H9 (cell line): Measurements from ENCODE around the gene MRC2. TPM values are rescaled to one million over a fixed set of nuclear protein-coding genes. Genes with fewer than 3 reads are reported as not detected.

Source experiments
- DNase-seq: peaks from one replicate; pipeline ENCODE4 v3.0.0-alpha.2; 2017
- H2AFZ ChIP-seq: one replicate; pipeline ENCODE4 v1.6.1; 2013; ENCODE audit warnings: mild to moderate bottlenecking, low read length, control low read depth, moderate library complexity
- H2AK5ac ChIP-seq: 2 replicates; pipeline ENCODE4 v1.6.1; 2013; ENCODE audit warnings: low read length, control low read depth, mixed read lengths; ENCODE audit not compliant: insufficient read length
- H2BK120ac ChIP-seq: one replicate; pipeline ENCODE4 v1.6.1; 2013; ENCODE audit warnings: low read depth, mild to moderate bottlenecking, low read length, control low read depth, inconsistent platforms; ENCODE audit not compliant: poor library complexity, severe bottlenecking
- H2BK12ac ChIP-seq: 2 replicates; pipeline ENCODE4 v1.6.1; 2013; ENCODE audit warnings: low read length, control low read depth, mixed read lengths, low read depth; ENCODE audit not compliant: insufficient read length
- H2BK15ac ChIP-seq: 2 replicates; pipeline ENCODE4 v1.6.1; 2013; ENCODE audit warnings: low read depth, low read length, control low read depth
- H2BK20ac ChIP-seq: one replicate; pipeline ENCODE4 v1.6.1; 2013; ENCODE audit warnings: low read depth, mild to moderate bottlenecking, low read length, control low read depth, inconsistent platforms; ENCODE audit not compliant: poor library complexity, severe bottlenecking
- H2BK5ac ChIP-seq: 2 replicates; pipeline ENCODE4 v1.6.1; 2013; ENCODE audit warnings: low read length, control low read depth, mixed read lengths; ENCODE audit not compliant: insufficient read length
- H3K14ac ChIP-seq: 2 replicates; pipeline ENCODE4 v1.6.1; 2013; ENCODE audit warnings: low read length, control low read depth; ENCODE audit not compliant: insufficient read depth
- H3K18ac ChIP-seq: 2 replicates; pipeline ENCODE4 v1.6.1; 2013; ENCODE audit warnings: low read depth, mild to moderate bottlenecking, mixed read lengths, low read length, control low read depth; ENCODE audit not compliant: insufficient read length
- H3K23ac ChIP-seq: 2 replicates; pipeline ENCODE4 v1.6.1; 2013; ENCODE audit warnings: low read length, control low read depth, mixed read lengths, low read depth; ENCODE audit not compliant: insufficient read length
- H3K23me2 ChIP-seq: 2 replicates; pipeline ENCODE4 v1.6.1; 2013; ENCODE audit warnings: low read depth, mild to moderate bottlenecking, mixed read lengths, low read length, control low read depth; ENCODE audit not compliant: insufficient read length, poor library complexity, severe bottlenecking
- H3K27ac ChIP-seq: 2 replicates; pipeline ENCODE4 v1.5.1; 2013; ENCODE audit warnings: low read length, control low read depth, mixed read lengths, low read depth; ENCODE audit not compliant: insufficient read length
- H3K27me3 ChIP-seq: 2 replicates; pipeline ENCODE4 v1.6.1; 2013; ENCODE audit warnings: low read length, control low read depth, inconsistent platforms; ENCODE audit not compliant: insufficient read depth
- H3K4ac ChIP-seq: 2 replicates; pipeline ENCODE4 v1.6.1; 2013; ENCODE audit warnings: low read depth, mild to moderate bottlenecking, control low read depth, inconsistent platforms, low read length, moderate library complexity
- H3K4me1 ChIP-seq: 2 replicates; pipeline ENCODE4 v1.6.1; 2013; ENCODE audit warnings: low read length, control low read depth, inconsistent platforms; ENCODE audit not compliant: insufficient read depth
- H3K4me2 ChIP-seq: 2 replicates; pipeline ENCODE4 v1.6.1; 2013; ENCODE audit warnings: low read length, control low read depth, mixed read lengths; ENCODE audit not compliant: insufficient read length, insufficient read depth
- H3K56ac ChIP-seq: 2 replicates; pipeline ENCODE4 v1.6.1; 2013; ENCODE audit warnings: low read depth, mild to moderate bottlenecking, mixed read lengths, low read length, control low read depth; ENCODE audit not compliant: insufficient read length
- H3K79me1 ChIP-seq: 2 replicates; pipeline ENCODE4 v1.6.1; 2013; ENCODE audit warnings: low read depth, mild to moderate bottlenecking, moderate library complexity, low read length, control low read depth, inconsistent platforms; ENCODE audit not compliant: insufficient read depth, poor library complexity, severe bottlenecking
- H3K79me2 ChIP-seq: 2 replicates; pipeline ENCODE4 v1.6.1; 2013; ENCODE audit warnings: low read length, control low read depth, inconsistent platforms; ENCODE audit not compliant: insufficient read depth
- H3K9ac ChIP-seq: 2 replicates; pipeline ENCODE4 v1.6.1; 2013; ENCODE audit warnings: low read length, control low read depth, mixed read lengths; ENCODE audit not compliant: insufficient read length; ENCODE audit errors: extremely low read depth
- H3K9me3 ChIP-seq: one replicate; pipeline ENCODE4 v1.6.1; 2013; ENCODE audit warnings: low read depth, low read length, inconsistent platforms; ENCODE audit not compliant: control insufficient read depth
- H3T11ph ChIP-seq: one replicate; pipeline ENCODE4 v1.6.1; 2013; ENCODE audit warnings: mild to moderate bottlenecking, low read length, control low read depth, inconsistent platforms
- H4K20me1 ChIP-seq: one replicate; pipeline ENCODE4 v1.6.1; 2013; ENCODE audit not compliant: control insufficient read depth, insufficient read length, insufficient read depth
- H4K5ac ChIP-seq: 2 replicates; pipeline ENCODE4 v1.6.1; 2013; ENCODE audit warnings: low read depth, mild to moderate bottlenecking, mixed read lengths, low read length, control low read depth; ENCODE audit not compliant: insufficient read length
- H4K8ac ChIP-seq: replicated peaks from 2 replicates; pipeline ENCODE4 v1.6.1; 2013; ENCODE audit warnings: low read length, control low read depth, mixed read lengths, low read depth; ENCODE audit not compliant: insufficient read length
- H4K91ac ChIP-seq: 2 replicates; pipeline ENCODE4 v1.6.1; 2013; ENCODE audit warnings: low read depth, mild to moderate bottlenecking, moderate library complexity, mixed read lengths, low read length, control low read depth; ENCODE audit not compliant: insufficient read length
- H3K27ac Mint-ChIP-seq, 3 experiments: 2 replicates in 2 of 3; 3 replicates in 1 of 3; pipeline ENCODE4 v1.8.0; 2020 to 2021; ENCODE audit warnings: mixed read lengths in 3 of 3, mild to moderate bottlenecking in 1 of 3, moderate library complexity in 1 of 3
- H3K27me3 Mint-ChIP-seq: 2 replicates; pipeline ENCODE4 v1.8.0; 2021; ENCODE audit warnings: low read depth, mild to moderate bottlenecking, moderate library complexity, mixed read lengths
- H3K36me3 Mint-ChIP-seq, 3 experiments: 2 replicates in 2 of 3; 3 replicates in 1 of 3; pipeline ENCODE4 v1.8.0; 2020 to 2021; ENCODE audit warnings: low read depth in 3 of 3, mixed read lengths in 3 of 3; ENCODE audit not compliant: insufficient read depth in 1 of 3
- H3K4me1 Mint-ChIP-seq, 2 experiments: 2 replicates each; pipeline ENCODE4 v1.8.0; 2020; ENCODE audit warnings: mixed read lengths in 2 of 2
- H3K4me3 Mint-ChIP-seq, 2 experiments: 2 replicates in 1 of 2; 3 replicates in 1 of 2; pipeline ENCODE4 v1.8.0; 2020 to 2021; ENCODE audit warnings: mild to moderate bottlenecking in 2 of 2, mixed read lengths in 2 of 2, moderate library complexity in 1 of 2
- H3K9me3 Mint-ChIP-seq, 2 experiments: 2 replicates in 1 of 2; 3 replicates in 1 of 2; pipeline ENCODE4 v1.8.0; 2020; ENCODE audit warnings: mild to moderate bottlenecking in 2 of 2, mixed read lengths in 2 of 2, moderate library complexity in 1 of 2
- CTCF ChIP-seq: fragments of 200-600 bp; sonication (generic); conservative IDR thresholded peaks from 3 replicates; pipeline ENCODE4 v1.8.0; 2021; ENCODE audit warnings: antibody characterized with exemption, mild to moderate bottlenecking
- WGBS: extraction: QIAGEN DNeasy Blood & Tissue Kit; methylation state at CpG from one replicate; pipeline ENCODE4 v1.1.7; 2013; ENCODE audit warnings: missing lambda C conversion rate, low lambda C conversion rate, mixed read lengths; ENCODE audit not compliant: insufficient read length; ENCODE audit errors: extremely low coverage; 5-methylcytosine and 5-hydroxymethylcytosine counted together
- total RNA-seq: library from RNA; stranded (reverse); gene quantifications from 2 replicates; pipeline ENCODE4 v1.2.1, GENCODE V29; 2021

The MRC2 gene
- total RNA-seq, 1 experiment from 2014 or later: 18.7 TPM

- no peak for TF ChIP-seq CTCF
- H3K27me3 Mint-ChIP-seq: no peaks in the 10 kb centered on the region
- H2BK5ac ChIP-seq: no peak overlapping the region
- H4K20me1 ChIP-seq: no peaks in the 10 kb centered on the region
- no peak overlapping the region for H2BK15ac ChIP-seq
- no peak overlapping the region for H3K56ac ChIP-seq
- no peak overlapping the region for H4K91ac ChIP-seq
- no peak overlapping the region for H4K8ac ChIP-seq
- no peaks in the 10 kb centered on the region for H3K79me2 ChIP-seq
- no CpG with 5 or more reads among the region's 9 CpGs for WGBS
- no peaks in the 10 kb centered on the region for H3K9me3 ChIP-seq
- no peak overlapping the region for H2AFZ ChIP-seq
- H3K79me1 ChIP-seq: no peaks in the 10 kb centered on the region
- H3K4me1 Mint-ChIP-seq: no peaks in the 10 kb centered on the region
- no peak overlapping the region for H3K14ac ChIP-seq
- no peak overlapping the region for H3K9ac ChIP-seq
- no peak overlapping the region for H2AK5ac ChIP-seq
- no peak overlapping the region for H3K18ac ChIP-seq
- H3K4ac ChIP-seq: no peak overlapping the region
- no peak overlapping the region for H3K4me3 Mint-ChIP-seq
- H3K4me2 ChIP-seq: no peak overlapping the region
- H3K23me2 ChIP-seq: no peaks in the 10 kb centered on the region
- peaks cover 24 to 54% (median 54%) of the 10 kb centered on the region in 3 experiments for H3K36me3 Mint-ChIP-seq
- no peak overlapping the region for H3K27ac ChIP-seq
- no peak for DNase-seq
- no peak overlapping the region for H2BK120ac ChIP-seq
- no peaks in the 10 kb centered on the region for H3K27me3 ChIP-seq
- peaks cover 5 to 13% of the 10 kb centered on the region in 2 experiments; a peak in 4 of 5 replicates for H3K9me3 Mint-ChIP-seq
- no peak overlapping the region for H3T11ph ChIP-seq
- H3K27ac Mint-ChIP-seq: no peak overlapping the region
- no peak overlapping the region for H2BK12ac ChIP-seq
- H3K23ac ChIP-seq: no peak overlapping the region
- H2BK20ac ChIP-seq: no peak overlapping the region
- no peak overlapping the region for H4K5ac ChIP-seq
- no peaks in the 10 kb centered on the region for H3K4me1 ChIP-seq
Measured at GRCh38 chr17:62592341-62593099, 35.0 kb upstream of the MRC2 start.
